ENCODE measurements around the gene IQCH. TPM values are rescaled to one million over a fixed set of nuclear protein-coding genes. Genes with fewer than 3 reads are reported as not detected.

The IQCH gene
- total and polyA plus RNA-seq, 10 donors = 0.12 to 2.3 (median 1.3) TPM

DNA sequence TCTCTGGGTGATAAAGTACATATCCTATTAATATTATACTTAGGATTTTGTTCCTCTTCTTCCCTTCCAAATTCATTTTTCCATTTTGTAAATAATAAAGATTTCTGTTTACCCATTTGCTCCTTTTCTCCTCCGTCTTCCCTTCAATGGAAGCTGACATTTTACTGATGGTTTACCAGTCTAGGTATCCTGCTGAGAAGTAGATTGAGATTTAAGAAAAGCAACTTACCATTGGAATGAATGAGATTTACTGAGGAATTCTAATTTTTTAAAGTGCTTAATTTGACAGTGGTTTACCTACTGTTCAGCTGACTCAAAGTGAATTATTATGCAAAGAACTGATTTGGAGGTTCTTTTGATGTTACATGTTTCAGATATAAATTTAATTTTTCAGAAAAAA, 268.7 kb downstream of the IQCH start:
- intact Hi-C loops (cut with DNase I; ENCODE audit: low total_unique reads) = loop anchor here (5.0 kb wide), 1 partner anchor 314 kb away; no protein-coding TSS in a partner anchor

DNA sequence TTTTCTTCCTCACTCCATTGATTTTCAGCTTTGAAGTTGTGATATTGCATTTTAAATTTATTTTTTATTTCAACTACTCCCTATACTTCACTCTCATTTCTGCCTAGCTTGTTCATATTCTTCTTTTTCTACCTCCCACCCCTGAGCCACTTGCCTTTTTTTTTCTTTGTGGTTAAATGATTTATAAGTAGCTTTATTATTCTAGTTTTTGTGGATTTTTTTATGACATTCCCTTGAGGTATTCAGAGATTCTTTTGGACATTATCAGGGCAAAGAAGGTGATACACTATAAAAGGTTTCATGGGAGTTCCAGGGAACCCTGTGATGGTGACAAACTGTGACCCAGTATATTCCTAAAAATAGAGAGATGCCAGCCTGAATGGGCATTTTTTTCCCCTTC, 269.6 kb downstream of the IQCH start:
- peaks cover 12 to 42% (median 33%) of the 10 kb centered on the region in 6 donors for H3K4me1 ChIP-seq
- TF ChIP-seq POLR2AphosphoS5 (IDR thresholded peaks at IDR 0.05) = no peak
- no peak for TF ChIP-seq POLR2A (IDR thresholded peaks at IDR 0.05)
- TF ChIP-seq, protein P1, sequence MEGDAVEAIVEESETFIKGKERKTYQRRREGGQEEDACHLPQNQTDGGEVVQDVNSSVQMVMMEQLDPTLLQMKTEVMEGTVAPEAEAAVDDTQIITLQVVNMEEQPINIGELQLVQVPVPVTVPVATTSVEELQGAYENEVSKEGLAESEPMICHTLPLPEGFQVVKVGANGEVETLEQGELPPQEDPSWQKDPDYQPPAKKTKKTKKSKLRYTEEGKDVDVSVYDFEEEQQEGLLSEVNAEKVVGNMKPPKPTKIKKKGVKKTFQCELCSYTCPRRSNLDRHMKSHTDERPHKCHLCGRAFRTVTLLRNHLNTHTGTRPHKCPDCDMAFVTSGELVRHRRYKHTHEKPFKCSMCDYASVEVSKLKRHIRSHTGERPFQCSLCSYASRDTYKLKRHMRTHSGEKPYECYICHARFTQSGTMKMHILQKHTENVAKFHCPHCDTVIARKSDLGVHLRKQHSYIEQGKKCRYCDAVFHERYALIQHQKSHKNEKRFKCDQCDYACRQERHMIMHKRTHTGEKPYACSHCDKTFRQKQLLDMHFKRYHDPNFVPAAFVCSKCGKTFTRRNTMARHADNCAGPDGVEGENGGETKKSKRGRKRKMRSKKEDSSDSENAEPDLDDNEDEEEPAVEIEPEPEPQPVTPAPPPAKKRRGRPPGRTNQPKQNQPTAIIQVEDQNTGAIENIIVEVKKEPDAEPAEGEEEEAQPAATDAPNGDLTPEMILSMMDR (IDR thresholded peaks at IDR 0.05 in 8 of 11, conservative IDR thresholded peaks at IDR 0.05 in 3 of 11) = no peak
- H3K27me3 ChIP-seq (replicated peaks in 1 of 7) = no peaks in the 10 kb centered on the region
- DNase-seq = no peak
- no peak overlapping the region for H3K4me3 ChIP-seq
- no peak overlapping the region for H3K27ac ChIP-seq
- H3K36me3 ChIP-seq = peaks cover 0 to 25% (median 2%) of the 10 kb centered on the region in 6 donors
- intact Hi-C loops (cut with DNase I; ENCODE audit: low total_unique reads) = loop anchor here (5.0 kb wide), 1 partner anchor 313 kb away; no protein-coding TSS in a partner anchor
- H3K9me3 ChIP-seq = no peaks in the 10 kb centered on the region

More for the DNA sequence above, 268.7 kb downstream of the IQCH start:
- no peak overlapping the region for H3K4me3 ChIP-seq
- H3K9me3 ChIP-seq = no peaks in the 10 kb centered on the region
- WGBS, 5 donors = 84 to 93% (median 89%) methylated on average over 1 of the region's 1 CpG
- H3K27ac ChIP-seq = peak overlapping the region in 1 of 8 donors; percentile 96
- peaks cover 0 to 24% (median 2%) of the 10 kb centered on the region in 6 donors for H3K36me3 ChIP-seq
- peaks cover 12 to 42% (median 33%) of the 10 kb centered on the region in 6 donors for H3K4me1 ChIP-seq
- no peak for TF ChIP-seq POLR2A (IDR thresholded peaks at IDR 0.05)
- no peak for TF ChIP-seq POLR2AphosphoS5 (IDR thresholded peaks at IDR 0.05)
- TF ChIP-seq, protein P1 (IDR thresholded peaks at IDR 0.05 in 8 of 11, conservative IDR thresholded peaks at IDR 0.05 in 3 of 11) = no peak
- no peaks in the 10 kb centered on the region for H3K27me3 ChIP-seq (replicated peaks in 1 of 7)
- DNase-seq = no peak

DNA sequence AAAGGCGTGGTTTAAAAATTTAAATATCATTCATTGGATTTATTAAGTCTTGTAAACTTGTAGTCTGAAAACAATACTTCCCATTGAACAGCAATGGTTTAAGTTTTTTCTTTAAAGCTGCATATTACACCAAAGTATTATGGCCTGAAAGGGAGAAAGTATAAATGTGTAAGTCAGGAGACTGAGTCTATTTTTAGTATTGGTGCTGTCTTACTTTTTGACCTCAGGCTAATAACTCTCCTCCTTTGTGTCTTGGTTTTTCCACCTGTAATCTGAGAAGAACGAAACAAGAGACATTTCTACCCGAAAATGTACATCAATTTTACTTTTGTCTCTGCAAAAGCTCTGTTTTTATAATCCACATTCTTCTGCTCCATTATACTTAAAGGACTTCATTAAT, 273.9 kb downstream of the IQCH start:
- WGBS, 5 donors = 95 to 99% (median 97%) methylated on average over 3 of the region's 3 CpGs
- intact Hi-C loops (cut with DNase I; ENCODE audit: low total_unique reads) = no loop called here
- peaks cover under 1 to 10% (median 5%) of the 10 kb centered on the region in 6 donors for H3K4me1 ChIP-seq

DNA sequence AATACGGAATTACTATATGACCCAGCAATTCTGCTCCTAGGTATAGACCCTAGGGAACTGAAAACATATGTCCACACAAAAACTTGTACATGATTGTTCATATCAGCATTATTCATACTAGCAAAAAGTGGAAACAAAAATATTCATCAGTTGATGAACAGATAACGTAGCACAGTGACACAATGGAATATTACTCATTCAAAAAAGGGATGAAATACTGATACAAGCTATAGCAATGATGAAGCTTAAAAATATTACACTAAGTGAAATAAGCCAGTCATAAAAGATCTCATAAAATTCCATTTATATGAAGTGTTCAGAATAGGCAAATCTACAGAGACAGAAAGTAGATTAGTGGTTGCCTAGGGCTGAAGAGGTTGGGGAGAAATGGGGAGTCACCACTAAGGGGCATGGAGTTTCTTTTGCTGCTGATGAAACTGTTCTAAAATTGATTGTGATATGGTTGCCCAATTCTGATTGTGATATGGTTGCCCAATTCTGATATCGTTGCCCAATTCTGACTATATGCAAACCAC, 276.9 kb downstream of the IQCH start:
- Histone ChIP-seq H3K4me3 (no peak overlapping the region), H3K4me1 (no peaks in the 10 kb centered on the region), H3K27me3 (replicated peaks in 1 of 7) (no peaks in the 10 kb centered on the region), H3K36me3 (peaks cover 0 to 27% (median 2%) of the 10 kb centered on the region in 6 donors), H3K9me3 (no peaks in the 10 kb centered on the region), H3K27ac (no peak overlapping the region)
- intact Hi-C loops (cut with DNase I; ENCODE audit: low total_unique reads) = no loop called here
- TF ChIP-seq, protein P1 (IDR thresholded peaks at IDR 0.05 in 8 of 11, conservative IDR thresholded peaks at IDR 0.05 in 3 of 11) = no peak
- TF ChIP-seq POLR2AphosphoS5 (IDR thresholded peaks at IDR 0.05) = no peak
- TF ChIP-seq POLR2A (IDR thresholded peaks at IDR 0.05) = no peak
- whole genome bisulfite sequencing, 5 donors = 64 to 85% (median 78%) methylated on average over 3 of the region's 3 CpGs
- no peak for DNase-seq

More for the DNA sequence above, 273.9 kb downstream of the IQCH start:
- H3K36me3 ChIP-seq = peaks cover 0 to 30% (median 2%) of the 10 kb centered on the region in 6 donors
- no peaks in the 10 kb centered on the region for H3K9me3 ChIP-seq
- H3K4me3 ChIP-seq = no peak overlapping the region
- no peaks in the 10 kb centered on the region for H3K27me3 ChIP-seq (replicated peaks in 1 of 7)
- H3K27ac ChIP-seq = no peak overlapping the region
- no peak for TF ChIP-seq POLR2AphosphoS5 (IDR thresholded peaks at IDR 0.05)
- TF ChIP-seq POLR2A (IDR thresholded peaks at IDR 0.05) = no peak
- TF ChIP-seq, protein P1 (IDR thresholded peaks at IDR 0.05 in 8 of 11, conservative IDR thresholded peaks at IDR 0.05 in 3 of 11) = no peak
- DNase-seq = no peak
